ENCODE measurements around the gene ELFN1. TPM values are rescaled to one million over a fixed set of nuclear protein-coding genes. Genes with fewer than 3 reads are reported as not detected.

The ELFN1 gene
- total and polyA plus RNA-seq, 9 of the 15 experiments (the other 6 are each of a cell fraction or from before 2014, with no cell fraction given): 0.04 to 0.64 (median 0.18) TPM; not detected in 2

GRCh38 chr7:1758028-1758858 lies 88.2 kb downstream of the ELFN1 start:
- H3K27me3 ChIP-seq (ENCODE audit: control insufficient read depth in 2 of 2, insufficient read depth in 2 of 2, low read length in 2 of 2): peaks cover 22 to 62% of the 10 kb centered on the region in 2 experiments; a peak in 4 of 5 replicates
- H3K9me1 ChIP-seq (ENCODE audit: control insufficient read depth, insufficient read depth, low read length): no peaks in the 10 kb centered on the region
- H3K9ac ChIP-seq (ENCODE audit: insufficient read depth in 1 of 2, low read depth in 2 of 2, low read length in 2 of 2): no peak overlapping the region
- H3K79me2 ChIP-seq (ENCODE audit: control insufficient read depth, insufficient read depth, low read length): no peaks in the 10 kb centered on the region
- no peak overlapping the region for H3K27ac ChIP-seq (ENCODE audit: extremely low read depth, low read depth, low read length)
- no peak overlapping the region for H3K4me2 ChIP-seq (ENCODE audit: insufficient read depth, low read length)
- H3K36me3 ChIP-seq (ENCODE audit: control insufficient read depth, insufficient read depth, low read length): no peaks in the 10 kb centered on the region
- CTCF ChIA-PET (ENCODE audit: low intra/inter-chr PET ratio): no interaction called here
- no peak for FAIRE-seq
- BruUV-seq (replicated peaks): no TSS peak
- POLR2A ChIA-PET: interaction anchor here (0.8 kb wide), 1 partner anchor 455 kb away, joined by 3 read pairs; no protein-coding TSS in a partner anchor
- WGBS (ENCODE audit: insufficient coverage, low coverage, missing lambda C conversion rate): 2% methylated on average over 12 of the region's 15 CpGs
- no peaks in the 10 kb centered on the region for H3K9me3 ChIP-seq (replicated peaks; ENCODE audit: control insufficient read depth, insufficient read depth, low read depth, low read length)
- DNase-seq (ENCODE audit: extremely low read depth in 1 of 4, low spot score in 3 of 4): peak in 3 of 4 experiments; percentile 46 to 57 (median 54)
- intact Hi-C loops (cut with micrococcal nuclease) (loop anchor here (2.0 to 5.0 kb wide), 2 partner anchors 96 to 179 kb away; no protein-coding TSS in a partner anchor), in situ Hi-C loops (cut with MboI) (no loop called here)
- peaks cover 7% of the 10 kb centered on the region for H4K20me1 ChIP-seq (replicated peaks; ENCODE audit: control insufficient read depth, insufficient read depth, low read length)
- no peak overlapping the region for H2AFZ ChIP-seq (ENCODE audit: low read depth, low read length)
- peaks cover 0 to 23% of the 10 kb centered on the region in 2 experiments; a peak in 2 of 5 replicates for H3K4me1 ChIP-seq (replicated peaks in 1 of 2; ENCODE audit: control insufficient read depth in 2 of 2, insufficient read depth in 2 of 2, low read length in 2 of 2)
- peak; percentile 89 for ATAC-seq
- H3K4me3 ChIP-seq: no peak overlapping the region
- TF ChIP-seq PHF8 (IDR thresholded peaks at IDR 0.05; ENCODE audit: borderline replicate concordance, low read length): no peak
- no peak for TF ChIP-seq SLC30A9 (CRISPR knock-in tag; IDR thresholded peaks at IDR 0.05)
- no peak for TF ChIP-seq GABPA (tag; conservative IDR thresholded peaks at IDR 0.05; ENCODE audit: low read depth)
- no peak for TF ChIP-seq CREM (IDR thresholded peaks at IDR 0.05; ENCODE audit: low read depth)
- TF ChIP-seq BRD4 (IDR thresholded peaks at IDR 0.05): no peak
- TF ChIP-seq, protein P1, sequence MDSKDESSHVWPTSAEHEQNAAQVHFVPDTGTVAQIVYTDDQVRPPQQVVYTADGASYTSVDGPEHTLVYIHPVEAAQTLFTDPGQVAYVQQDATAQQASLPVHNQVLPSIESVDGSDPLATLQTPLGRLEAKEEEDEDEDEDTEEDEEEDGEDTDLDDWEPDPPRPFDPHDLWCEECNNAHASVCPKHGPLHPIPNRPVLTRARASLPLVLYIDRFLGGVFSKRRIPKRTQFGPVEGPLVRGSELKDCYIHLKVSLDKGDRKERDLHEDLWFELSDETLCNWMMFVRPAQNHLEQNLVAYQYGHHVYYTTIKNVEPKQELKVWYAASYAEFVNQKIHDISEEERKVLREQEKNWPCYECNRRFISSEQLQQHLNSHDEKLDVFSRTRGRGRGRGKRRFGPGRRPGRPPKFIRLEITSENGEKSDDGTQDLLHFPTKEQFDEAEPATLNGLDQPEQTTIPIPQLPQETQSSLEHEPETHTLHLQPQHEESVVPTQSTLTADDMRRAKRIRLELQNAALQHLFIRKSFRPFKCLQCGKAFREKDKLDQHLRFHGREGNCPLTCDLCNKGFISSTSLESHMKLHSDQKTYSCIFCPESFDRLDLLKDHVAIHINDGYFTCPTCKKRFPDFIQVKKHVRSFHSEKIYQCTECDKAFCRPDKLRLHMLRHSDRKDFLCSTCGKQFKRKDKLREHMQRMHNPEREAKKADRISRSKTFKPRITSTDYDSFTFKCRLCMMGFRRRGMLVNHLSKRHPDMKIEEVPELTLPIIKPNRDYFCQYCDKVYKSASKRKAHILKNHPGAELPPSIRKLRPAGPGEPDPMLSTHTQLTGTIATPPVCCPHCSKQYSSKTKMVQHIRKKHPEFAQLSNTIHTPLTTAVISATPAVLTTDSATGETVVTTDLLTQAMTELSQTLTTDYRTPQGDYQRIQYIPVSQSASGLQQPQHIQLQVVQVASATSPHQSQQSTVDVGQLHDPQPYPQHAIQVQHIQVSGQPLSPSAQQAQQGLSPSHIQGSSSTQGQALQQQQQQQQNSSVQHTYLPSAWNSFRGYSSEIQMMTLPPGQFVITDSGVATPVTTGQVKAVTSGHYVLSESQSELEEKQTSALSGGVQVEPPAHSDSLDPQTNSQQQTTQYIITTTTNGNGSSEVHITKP (IDR thresholded peaks at IDR 0.05; ENCODE audit: partially characterized antibody): no peak
- TF ChIP-seq RBM34 (IDR thresholded peaks at IDR 0.05; ENCODE audit: borderline replicate concordance, insufficient read depth, low read length): no peak
- TF ChIP-seq RBM17 (IDR thresholded peaks at IDR 0.05; ENCODE audit: borderline replicate concordance, low read depth, low read length): no peak
- TF ChIP-seq RAD21 (CRISPR knock-in tag; conservative IDR thresholded peaks at IDR 0.05 in 1 of 2, IDR thresholded peaks at IDR 0.05 in 1 of 2): peak in 1 of 2 experiments; percentile 57; a peak in 2 of 4 replicates
- TF ChIP-seq ZBTB43 (CRISPR knock-in tag; IDR thresholded peaks at IDR 0.05): no peak
- no peak for TF ChIP-seq CEBPB (tag; IDR thresholded peaks at IDR 0.05)
- TF ChIP-seq ZFP30 (CRISPR knock-in tag; IDR thresholded peaks at IDR 0.05; ENCODE audit: borderline replicate concordance): no peak
- peak; percentile 43 for TF ChIP-seq SMC3 (conservative IDR thresholded peaks at IDR 0.05; ENCODE audit: insufficient read depth, low read depth, low read length)
- TF ChIP-seq ZFP36 (IDR thresholded peaks at IDR 0.05; ENCODE audit: low read depth, low read length, partially characterized antibody): peak; percentile 22
- no peak for TF ChIP-seq ARID2 (IDR thresholded peaks at IDR 0.05)
- no peak for TF ChIP-seq ZNF696 (CRISPR knock-in tag; conservative IDR thresholded peaks at IDR 0.05)
- TF ChIP-seq PRMT5 (CRISPR knock-in tag; IDR thresholded peaks at IDR 0.05): no peak
